ENCODE data around the gene FOXC1. TPM values are rescaled to one million over a fixed set of nuclear protein-coding genes. Genes with fewer than 3 reads are reported as not detected.

The FOXC1 gene
- total RNA-seq, 1 experiment from 2014 or later = not detected

GRCh38 chr6:1641343-1641885 lies 31.7 kb downstream of the FOXC1 start:
- Histone ChIP-seq H3K18ac (ENCODE audit: insufficient read length, low read depth, low read length) (no peak overlapping the region), H3K23me2 (ENCODE audit: insufficient read length, low read depth, low read length, poor library complexity, severe bottlenecking) (no peaks in the 10 kb centered on the region), H4K20me1 (ENCODE audit: control insufficient read depth, insufficient read depth, insufficient read length) (no peaks in the 10 kb centered on the region), H2BK12ac (ENCODE audit: insufficient read length, low read depth, low read length) (no peak overlapping the region), H3K79me2 (ENCODE audit: insufficient read depth, low read length) (no peaks in the 10 kb centered on the region), H4K91ac (ENCODE audit: insufficient read length, low read depth, low read length) (no peak overlapping the region), H2BK120ac (ENCODE audit: low read depth, low read length, poor library complexity, severe bottlenecking) (no peak overlapping the region), H4K5ac (ENCODE audit: insufficient read length, low read depth, low read length) (no peak overlapping the region), H3K14ac (ENCODE audit: insufficient read depth, low read length) (no peak overlapping the region), H3K4me1 (ENCODE audit: insufficient read depth, low read length) (no peaks in the 10 kb centered on the region), H2BK20ac (ENCODE audit: low read depth, low read length, poor library complexity, severe bottlenecking) (no peak overlapping the region), H2BK15ac (ENCODE audit: low read depth, low read length) (no peak overlapping the region), H3K27ac (ENCODE audit: insufficient read length, low read depth, low read length) (no peak overlapping the region), H3T11ph (ENCODE audit: low read length) (no peak overlapping the region), H3K4me2 (ENCODE audit: insufficient read depth, insufficient read length, low read length) (no peak overlapping the region), H2AFZ (ENCODE audit: low read length) (no peak overlapping the region), H3K9ac (ENCODE audit: extremely low read depth, insufficient read length, low read length) (no peak overlapping the region), H2BK5ac (ENCODE audit: insufficient read length, low read length) (no peak overlapping the region), H3K56ac (ENCODE audit: insufficient read length, low read depth, low read length) (no peak overlapping the region), H3K23ac (ENCODE audit: insufficient read length, low read depth, low read length) (no peak overlapping the region), H3K4ac (ENCODE audit: low read depth, low read length) (no peak overlapping the region), H3K79me1 (ENCODE audit: insufficient read depth, low read depth, low read length, poor library complexity, severe bottlenecking) (no peaks in the 10 kb centered on the region), H3K27me3 (ENCODE audit: insufficient read depth, low read length) (no peaks in the 10 kb centered on the region), H4K8ac (replicated peaks; ENCODE audit: insufficient read length, low read depth, low read length) (no peak overlapping the region), H3K9me3 (ENCODE audit: control insufficient read depth, low read depth, low read length) (no peaks in the 10 kb centered on the region), H2AK5ac (ENCODE audit: insufficient read length, low read length) (no peak overlapping the region)
- WGBS (ENCODE audit: extremely low coverage, insufficient read length, low lambda C conversion rate) = no CpG with 5 or more reads among the region's 12 CpGs
- Mint-ChIP-seq H3K27ac (no peak overlapping the region; a peak in 1 of 7 replicates), H3K9me3 (no peaks in the 10 kb centered on the region), H3K36me3 (ENCODE audit: insufficient read depth in 1 of 3, low read depth in 3 of 3) (no peaks in the 10 kb centered on the region; a peak in 1 of 7 replicates), H3K4me3 (no peak overlapping the region), H3K27me3 (ENCODE audit: low read depth) (peaks cover 8% of the 10 kb centered on the region), H3K4me1 (peaks cover 16 to 18% of the 10 kb centered on the region in 2 experiments)
- no peak for DNase-seq
- no peak for TF ChIP-seq CTCF (conservative IDR thresholded peaks at IDR 0.05)

Measured in H9 (cell line).